Metanephros (tissue), 1 donor: ENCODE measurements around the gene CRABP2. TPM values are rescaled to one million over a fixed set of nuclear protein-coding genes. Genes with fewer than 3 reads are reported as not detected.

Experiments used
- total RNA-seq: library from RNA; depleted of rRNA; stranded (reverse); fragments of >200 nt; gene quantifications from one replicate; pipeline ENCODE4 v1.2.3, GENCODE V29; 2014

The CRABP2 gene
- 17.1 TPM for total RNA-seq

DNA sequence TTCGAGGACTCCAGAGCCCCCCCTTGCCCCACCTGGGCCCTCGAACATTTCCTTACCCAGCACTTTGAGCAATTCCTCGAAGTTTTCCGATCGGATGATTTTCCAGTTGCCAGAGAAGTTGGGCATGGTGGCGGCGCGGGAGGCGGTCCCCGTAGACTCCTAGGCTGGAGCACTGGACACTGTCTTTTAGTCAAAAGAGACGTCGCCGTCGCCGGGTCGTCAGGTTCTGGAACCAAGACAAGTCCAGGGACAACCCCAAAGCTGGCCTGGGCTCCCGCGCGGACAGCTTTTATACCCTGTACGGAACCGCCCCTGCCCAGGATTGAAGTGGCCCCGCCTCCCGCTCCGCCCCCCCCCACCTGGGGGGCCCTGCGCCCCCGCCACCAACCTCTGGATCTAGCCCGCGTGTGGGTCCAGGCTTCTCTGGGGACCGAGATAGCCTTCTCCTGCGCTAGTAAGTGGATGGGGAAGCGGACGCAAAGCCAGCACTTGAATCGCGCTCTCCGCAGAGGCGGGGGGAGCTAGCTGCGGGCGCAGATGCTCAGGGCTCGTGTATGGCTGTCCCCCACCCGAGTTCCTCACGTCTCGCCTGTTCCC, at the start of gene CRABP2:
Gene CRABP2 (minus strand): TSS at position 263 of the 597 bp plus-strand sequence. CDS start 137 bp downstream, at position 126.

DNA sequence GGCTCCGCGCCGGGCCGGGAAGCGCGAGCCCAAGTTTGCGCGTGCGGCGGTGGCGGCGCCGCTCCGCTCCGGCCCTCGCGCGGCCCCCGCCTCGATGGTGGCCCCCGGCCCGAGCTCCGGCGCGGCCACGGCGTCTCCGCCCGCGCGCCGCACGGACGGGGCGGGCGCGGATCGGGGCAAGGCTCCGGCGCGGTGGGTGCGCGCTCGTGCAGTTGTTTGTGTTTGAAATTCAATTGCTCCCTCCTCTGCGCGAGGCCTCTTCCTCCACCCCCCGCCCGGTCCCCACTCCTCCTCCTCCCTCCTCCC, 46.0 kb upstream of the CRABP2 start, which contains the start of gene HDGF:
Gene HDGF (minus strand): TSS at position 225 of the 306 bp plus-strand sequence. CDS start 246 bp downstream, outside the sequence.

DNA sequence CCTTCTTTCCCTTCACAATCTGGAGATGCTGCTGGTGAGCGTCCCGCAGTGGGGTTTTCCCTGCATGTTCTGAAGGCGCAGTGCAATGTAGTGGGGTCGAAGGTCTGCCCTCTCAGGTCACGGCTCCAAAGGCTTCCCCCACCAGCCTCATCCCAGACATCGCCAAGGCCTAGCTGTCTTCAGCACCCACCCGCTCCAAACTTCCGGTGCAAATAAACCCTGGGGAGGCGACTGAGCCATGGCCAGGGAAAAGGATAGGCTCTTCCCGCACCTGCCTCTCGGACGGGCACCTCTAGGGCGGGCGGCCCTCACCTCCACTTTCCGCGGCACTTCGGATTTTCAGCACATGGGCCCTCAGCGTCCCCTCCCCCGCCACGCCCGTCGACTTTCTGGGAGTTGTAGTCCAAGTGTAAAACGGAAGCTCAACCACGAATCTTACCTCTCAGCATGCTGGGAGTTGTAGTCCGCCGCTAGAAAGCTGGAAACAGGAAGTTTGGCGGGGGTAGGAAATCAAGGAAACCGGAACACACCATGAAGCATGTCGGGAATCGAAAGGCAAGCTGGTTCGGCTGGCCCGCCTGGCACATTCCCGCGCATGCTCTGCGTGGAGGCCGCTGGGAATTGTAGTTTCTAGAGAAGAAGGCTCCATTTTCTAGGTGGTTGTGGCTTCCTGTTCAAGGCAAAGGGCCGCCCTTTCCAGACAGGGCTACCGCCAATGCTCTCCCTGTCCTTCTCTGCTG, 35.5 kb upstream of the CRABP2 start, which contains the start of gene MRPL24:
Gene MRPL24 (minus strand): TSS at position 348 of the 740 bp plus-strand sequence. CDS start 2,384 bp downstream, outside the sequence.

GRCh38 chr1:156728599-156729462, 23.4 kb upstream of the CRABP2 start, which contains the start of gene ISG20L2:
Gene ISG20L2, minus strand, starts transcription at chr1:156728766. Its CDS starts 1,114 bp downstream, at chr1:156727652.

DNA sequence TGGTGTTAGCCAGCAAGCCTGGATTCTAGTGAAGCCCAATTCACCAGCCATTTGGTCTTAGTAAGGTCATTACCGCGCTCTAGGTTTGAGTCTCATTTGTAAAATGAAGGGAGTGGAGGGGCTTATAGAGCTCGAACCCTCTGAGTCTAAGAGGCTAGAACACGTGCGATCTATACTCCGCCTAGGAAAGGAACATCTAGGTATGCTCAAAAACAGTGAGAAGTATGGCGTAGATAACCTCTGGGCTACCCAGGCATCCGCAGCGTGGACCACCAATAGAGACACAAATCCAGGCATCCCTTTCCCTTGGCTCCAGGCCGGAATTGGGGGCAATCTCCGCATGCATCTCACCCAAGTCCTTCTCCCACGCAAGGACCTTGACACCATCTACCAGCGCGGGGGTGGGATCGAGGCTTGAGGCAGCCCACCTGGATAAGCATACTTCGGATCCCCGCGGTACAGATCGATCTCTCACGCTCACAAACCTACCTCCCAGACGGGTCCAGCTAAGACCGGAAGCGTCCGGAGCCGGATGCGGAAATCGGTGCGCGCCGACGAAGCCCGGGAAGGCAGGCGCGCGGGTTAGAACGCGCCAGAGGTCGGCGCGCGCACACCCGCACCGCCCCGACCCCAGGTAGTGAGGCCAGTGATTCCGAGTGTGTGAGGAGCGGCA, 22.7 kb upstream of the CRABP2 start, which contains the start of gene METTL25B:
Gene METTL25B (plus strand): TSS at position 544 of the 673 bp plus-strand sequence. CDS start 636 bp downstream, outside the sequence.

GRCh38 chr1:156676820-156677615, 28.4 kb downstream of the CRABP2 start, which contains the start of gene NES:
Gene NES, minus strand, starts transcription at chr1:156677407. Its CDS starts 143 bp downstream, at chr1:156677264.

Other genes starting within 250 kb of the CRABP2 start
- 31.0 TPM for gene MEF2D, start 204.8 kb downstream of the CRABP2 start, total RNA-seq
- 11.3 TPM for gene IQGAP3, start 133.0 kb downstream of the CRABP2 start, total RNA-seq
- 0.58 TPM for gene TTC24, start 125.9 kb downstream of the CRABP2 start, total RNA-seq
- gene NAXE, start 113.8 kb downstream of the CRABP2 start, total RNA-seq, result 53.7 TPM
- gene GPATCH4, start 104.1 kb downstream of the CRABP2 start, total RNA-seq, result 9.6 TPM
- 0.29 TPM for gene HAPLN2, start 86.2 kb downstream of the CRABP2 start, total RNA-seq
- gene BCAN, start 63.5 kb downstream of the CRABP2 start, total RNA-seq, result 0.18 TPM
- 62.2 TPM for gene NES, start 28.2 kb downstream of the CRABP2 start, total RNA-seq
- gene METTL25B, start 22.9 kb upstream of the CRABP2 start, total RNA-seq, result 22.9 TPM
- 13.3 TPM for gene ISG20L2, start 23.2 kb upstream of the CRABP2 start, total RNA-seq
- 40.3 TPM for gene MRPL24, start 35.5 kb upstream of the CRABP2 start, total RNA-seq
- 107 TPM for gene HDGF, start 46.1 kb upstream of the CRABP2 start, total RNA-seq
- gene PRCC, start 62.0 kb upstream of the CRABP2 start, total RNA-seq, result 33.2 TPM
- 0.64 TPM for gene SH2D2A, start 111.3 kb upstream of the CRABP2 start, total RNA-seq
- gene INSRR, start 153.5 kb upstream of the CRABP2 start, total RNA-seq, result 1.9 TPM
- gene NTRK1, start 155.3 kb upstream of the CRABP2 start, total RNA-seq, result 2.0 TPM
- gene PEAR1, start 188.1 kb upstream of the CRABP2 start, total RNA-seq, result 33.2 TPM
- 0.35 TPM for gene LRRC71, start 215.0 kb upstream of the CRABP2 start, total RNA-seq